HG02943 (cell line): ENCODE measurements around the gene FGFBP2.
A peak's percentile ranks its signal among the peaks of the same experiment; 100 is the strongest.

Experiments
- ATAC-seq: cut with Tn5 transposase; IDR thresholded peaks from one replicate; pipeline ENCODE4 v1.9.1; 2021; ENCODE audit warnings: mild to moderate bottlenecking, low read depth, moderate library complexity; ENCODE audit not compliant: unreplicated experiment

Gene FGFBP2

GRCh38 chr4:15963001-15963451 is at the start of gene FGFBP2:
TSS of gene FGFBP2 (minus strand) at chr4:15963175. CDS start at chr4:15963129, 46 bp downstream.
- no peak for ATAC-seq

GRCh38 chr4:16011173-16011572 is 48.2 kb upstream of the FGFBP2 start:
- ATAC-seq = no peak

- ATAC-seq = no peak
Measured at GRCh38 chr4:16009153-16009552, 46.2 kb upstream of the FGFBP2 start.

DNA sequence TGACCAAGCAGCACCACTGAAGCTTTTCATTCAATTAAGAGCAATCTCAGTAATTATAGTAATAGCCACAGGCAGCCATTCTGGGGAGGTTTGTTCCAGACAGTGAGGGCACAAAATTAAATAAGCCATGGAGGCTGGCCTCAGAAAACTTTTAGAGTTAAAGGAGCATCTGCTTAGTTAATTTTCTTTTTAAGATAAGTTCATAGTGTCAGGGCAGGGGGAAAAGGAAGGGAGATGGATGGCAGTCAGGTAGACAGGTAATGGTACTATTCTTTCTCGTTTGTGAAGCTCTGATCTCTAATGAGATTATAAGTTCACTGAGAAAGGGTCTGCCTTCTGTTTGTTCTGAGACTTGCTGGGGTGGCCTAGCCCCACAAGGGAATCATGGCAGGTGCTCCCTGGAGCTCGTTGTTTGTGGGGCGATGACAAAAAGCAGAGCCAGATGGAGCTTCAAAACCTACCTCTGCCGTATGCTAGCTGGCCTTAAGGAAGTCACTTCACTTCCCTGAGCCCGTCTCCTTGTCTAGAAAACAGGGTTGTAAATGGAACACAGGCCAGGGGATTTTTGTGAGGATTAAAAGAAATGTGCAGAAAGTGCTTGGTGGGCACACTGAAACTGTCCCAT is 44.6 kb upstream of the FGFBP2 start:
- ATAC-seq = no peak

GRCh38 chr4:16006771-16007446 is 43.9 kb upstream of the FGFBP2 start:
- no peak for ATAC-seq

- ATAC-seq = no peak
Measured at GRCh38 chr4:16005676-16006075, 42.7 kb upstream of the FGFBP2 start.

DNA sequence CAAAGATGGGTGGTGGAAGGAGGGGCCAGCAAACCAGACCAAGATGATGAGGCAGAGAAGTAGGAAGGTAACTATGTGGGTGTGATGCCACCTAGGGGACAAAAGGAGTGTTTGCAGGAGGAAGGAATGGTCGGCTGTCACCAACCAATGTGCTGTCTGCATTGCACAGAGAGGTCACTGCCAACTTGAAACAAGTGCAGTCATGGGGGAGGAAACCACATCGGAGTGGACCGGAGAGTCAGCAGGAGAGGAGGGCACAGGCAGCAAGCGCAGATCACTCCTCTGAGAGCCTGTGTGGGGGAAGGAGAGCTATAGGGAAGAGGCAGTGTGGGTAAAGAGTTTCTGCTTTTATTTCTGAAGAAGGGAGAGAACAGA is 38.5 kb upstream of the FGFBP2 start:
- ATAC-seq = peak; percentile 97

GRCh38 chr4:16000708-16001483 is 37.9 kb upstream of the FGFBP2 start:
- ATAC-seq = no peak

DNA sequence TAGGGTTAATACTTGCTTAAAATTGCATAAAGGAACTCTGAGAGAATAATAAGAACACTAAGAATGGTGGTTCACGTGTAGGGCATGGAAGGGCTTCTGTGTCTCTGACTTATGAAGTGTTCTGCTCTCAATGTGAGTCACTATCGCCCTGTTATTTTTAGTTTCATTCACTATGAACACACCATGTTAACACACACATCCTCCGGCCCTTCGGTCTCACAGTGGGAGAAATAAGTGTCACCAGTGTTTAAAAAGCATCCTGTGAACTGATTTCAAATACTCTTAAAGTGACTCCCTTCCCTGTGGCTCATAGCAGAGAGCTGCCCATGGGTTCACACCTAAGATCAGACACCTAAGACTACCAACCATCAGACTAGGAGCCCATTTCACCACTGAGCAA is 33.8 kb upstream of the FGFBP2 start:
- no peak for ATAC-seq

GRCh38 chr4:15995826-15996225 is 32.9 kb upstream of the FGFBP2 start:
- no peak for ATAC-seq

DNA sequence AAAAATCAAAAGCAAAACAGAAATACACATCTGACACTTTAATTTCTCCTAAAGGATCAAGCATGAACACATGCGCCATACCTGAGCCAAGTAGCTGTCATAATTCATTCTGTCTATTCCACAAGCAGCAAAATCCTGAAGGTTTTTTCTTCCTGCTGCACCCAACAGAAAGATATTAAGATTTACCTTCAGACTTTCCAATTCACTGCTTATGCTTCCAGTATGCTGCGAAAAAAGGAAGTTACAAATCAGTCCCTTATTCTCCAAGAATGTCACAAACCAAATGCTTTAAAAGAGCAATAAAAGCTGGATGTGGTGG is 29.2 kb upstream of the FGFBP2 start:
- ATAC-seq = no peak

DNA sequence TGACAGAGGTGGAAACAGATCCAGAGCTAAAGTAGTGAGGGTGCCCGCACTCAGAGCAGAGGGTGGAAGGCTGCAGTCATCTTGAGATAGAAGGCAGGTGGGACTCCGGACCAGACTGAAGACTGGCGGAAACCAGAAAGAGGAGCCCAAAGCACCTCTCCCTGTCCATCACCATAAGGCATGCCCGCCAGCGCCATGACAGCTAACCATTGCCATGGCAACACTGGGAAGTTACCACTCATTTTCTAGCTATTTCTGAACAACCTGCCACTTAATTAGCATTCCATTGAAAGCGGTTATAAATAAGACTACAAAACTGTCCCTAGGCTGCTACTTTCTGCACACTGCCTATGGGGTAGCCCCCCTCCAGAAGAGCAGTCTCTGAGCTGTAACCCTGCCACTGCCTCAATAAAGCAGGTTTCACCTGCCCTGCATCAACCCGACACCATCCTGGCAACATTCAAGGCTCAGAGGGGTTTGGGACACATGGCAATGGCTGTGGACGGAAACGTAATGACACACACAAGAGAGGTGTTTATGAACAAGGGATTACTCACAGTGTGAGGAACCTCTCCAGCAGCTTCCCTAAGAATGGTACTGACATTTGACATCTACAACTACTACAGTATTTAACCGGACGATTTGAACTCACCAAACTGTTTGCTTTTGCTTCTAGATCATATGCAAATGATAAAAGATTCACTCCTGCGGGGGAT is 27.8 kb upstream of the FGFBP2 start:
- no peak for ATAC-seq

GRCh38 chr4:15989424-15989823 is 26.4 kb upstream of the FGFBP2 start:
- ATAC-seq = no peak

DNA sequence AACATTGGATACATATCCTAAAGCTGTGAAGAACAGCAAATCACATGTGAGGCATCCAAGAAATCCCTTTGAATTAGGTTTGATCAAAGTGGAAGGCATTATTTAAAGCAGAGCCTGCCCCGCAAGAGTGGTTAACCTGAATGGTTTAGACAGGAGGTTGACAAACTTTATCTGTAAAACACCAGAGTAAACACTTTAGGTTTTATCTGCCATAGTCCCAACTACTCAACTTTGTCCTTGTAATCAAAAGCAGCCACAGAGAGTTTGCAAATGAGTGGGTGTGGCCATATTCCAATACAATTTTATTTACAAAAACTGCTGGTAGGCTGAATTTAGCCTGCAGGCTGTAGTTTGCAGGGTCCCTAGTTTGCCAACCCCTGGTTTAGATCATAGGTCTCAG is 25.2 kb upstream of the FGFBP2 start:
- no peak for ATAC-seq

GRCh38 chr4:15986907-15987306 is 23.9 kb upstream of the FGFBP2 start:
- ATAC-seq = no peak

GRCh38 chr4:15983610-15984009 is 20.6 kb upstream of the FGFBP2 start:
- no peak for ATAC-seq

- ATAC-seq = no peak
Measured at GRCh38 chr4:15982842-15983524, 20.0 kb upstream of the FGFBP2 start.

DNA sequence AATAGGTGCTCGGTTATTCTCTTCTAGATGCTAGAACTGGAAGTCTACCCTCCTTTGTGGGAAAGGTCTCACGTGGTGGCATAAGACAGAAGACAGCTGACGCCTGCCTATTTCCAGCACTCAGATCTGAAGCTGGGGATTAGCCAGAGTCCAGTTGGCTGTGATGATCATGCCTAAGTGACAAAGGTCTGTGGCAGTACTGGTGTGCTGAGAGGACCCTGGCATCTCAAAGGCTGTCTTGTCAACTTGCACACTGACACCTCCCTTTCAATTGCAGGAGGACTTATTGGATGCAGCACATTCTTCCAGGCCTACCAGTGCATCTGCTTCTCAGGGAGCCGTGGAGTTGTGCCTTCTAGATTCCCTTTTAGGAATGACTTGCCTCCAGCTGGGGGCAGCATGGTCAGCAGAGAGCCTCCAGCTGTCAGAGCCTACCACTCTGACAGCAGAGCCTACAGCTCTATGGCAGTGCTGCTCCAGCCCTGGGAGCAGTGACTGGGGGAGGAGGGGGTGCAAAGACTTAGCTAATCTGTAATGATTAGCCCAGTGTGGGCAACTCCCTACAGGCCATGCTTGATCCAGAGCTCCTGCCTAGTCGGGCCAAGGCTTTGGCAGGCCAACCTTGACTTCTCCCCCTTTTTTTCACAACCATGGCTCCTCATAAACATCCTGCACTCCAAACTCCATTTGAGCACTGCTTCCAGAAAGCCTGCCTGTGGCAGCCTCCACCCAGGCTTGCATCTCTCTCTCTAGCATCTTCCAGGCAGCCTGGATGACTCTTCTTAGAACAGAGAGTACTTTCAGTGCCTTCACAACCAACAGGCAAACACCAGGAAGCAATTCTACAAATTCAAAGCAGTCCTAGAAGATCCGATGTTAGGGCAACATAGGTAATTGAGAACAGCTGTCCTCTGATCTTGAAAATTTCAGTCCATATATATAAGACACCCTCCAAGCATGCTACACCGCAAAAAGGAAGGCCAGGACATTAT is 13.8 kb upstream of the FGFBP2 start:
- ATAC-seq = no peak

- no peak for ATAC-seq
Measured at GRCh38 chr4:15971068-15971801, 8.3 kb upstream of the FGFBP2 start.
